NCI-H1417 (cell line): ENCODE measurements around the gene MASP1.

Experiments
- DNase-seq, 3 experiments: peaks; one replicate each; lab custom pipeline; 2025; lab: John Stamatoyannopoulos, UW

The MASP1 gene

GRCh38 chr3:187186801-187187421 lies 104.6 kb downstream of the MASP1 start:
- no peak for DNase-seq

DNA sequence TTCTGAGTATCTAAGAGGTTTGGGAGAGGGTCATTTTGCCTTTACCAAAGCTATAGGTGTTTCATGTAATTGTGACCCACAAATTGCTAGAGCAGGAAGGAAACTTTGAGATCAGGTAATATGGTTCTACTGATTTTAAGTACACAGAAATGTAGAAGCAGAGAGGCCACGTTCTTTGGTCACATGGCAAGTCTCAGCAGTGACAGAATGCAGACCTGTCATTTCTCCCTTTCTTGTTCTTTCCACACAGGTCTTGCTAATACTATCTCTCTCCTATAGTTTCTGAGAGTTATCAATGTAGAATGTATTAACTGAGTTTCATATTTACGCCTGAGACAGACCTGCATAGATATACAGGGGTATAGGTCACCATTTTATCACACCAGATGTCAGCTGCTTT lies 105.2 kb downstream of the MASP1 start:
- DNase-seq: no peak

DNA sequence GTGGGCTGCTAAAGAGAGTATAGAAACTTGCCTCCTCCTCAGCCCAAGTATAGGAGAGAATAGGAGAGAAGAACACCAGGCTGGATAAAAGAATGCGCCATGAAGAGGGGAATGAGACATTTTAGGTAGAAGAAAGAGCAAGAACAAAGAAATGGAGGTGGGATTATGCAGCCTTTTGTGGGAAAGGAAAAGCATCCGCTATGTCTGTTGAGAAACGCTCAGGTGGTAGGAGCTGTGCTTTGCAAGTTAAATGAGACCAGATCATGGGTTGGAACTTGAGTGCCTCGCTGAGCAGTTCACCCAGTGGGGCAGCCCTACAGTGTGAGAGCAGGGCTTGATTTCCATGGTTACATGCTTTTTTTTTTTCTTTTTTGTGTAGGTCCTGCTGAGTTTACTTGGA lies 105.8 kb downstream of the MASP1 start:
- no peak for DNase-seq
